ENCODE measurements around the gene FIBP. TPM values are rescaled to one million over a fixed set of nuclear protein-coding genes. Genes with fewer than 3 reads are reported as not detected.
A peak's percentile ranks its signal among the peaks of the same experiment; 100 is the strongest.

FIBP gene
- total and polyA plus RNA-seq, 2 donors from 2014 or later = 58.0 to 105 TPM

DNA sequence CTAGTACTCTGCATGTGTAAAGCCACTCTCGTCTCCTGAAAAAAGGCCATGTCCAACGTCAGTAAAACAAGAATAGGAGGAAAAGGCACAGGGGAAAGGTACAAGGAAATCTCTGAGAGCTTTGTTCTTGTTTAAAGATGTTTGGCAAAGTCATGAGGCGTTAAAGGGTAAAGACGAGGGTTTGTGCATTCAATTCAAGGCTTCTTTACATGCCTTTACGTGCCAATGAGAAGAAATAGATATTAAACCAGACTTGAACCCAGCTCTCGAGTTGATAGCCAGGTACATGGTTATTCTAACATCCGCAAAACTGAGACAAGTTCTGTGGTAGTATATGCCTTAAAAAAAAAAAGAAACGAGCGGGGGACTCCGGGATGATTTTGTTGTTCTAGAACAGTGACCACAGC lies 29.6 kb downstream of the FIBP start:
- intact Hi-C loops (cut with DNase I) = no loop called here
- H3K4me1 ChIP-seq (ENCODE audit: control insufficient read depth in 2 of 3, insufficient read depth in 2 of 3, low read depth in 1 of 3, low read length in 3 of 3) = peaks cover 0 to 31% (median 27%) of the 10 kb centered on the region in 3 donors

GRCh38 chr11:65857853-65858680 lies 30.2 kb downstream of the FIBP start, which contains the start of gene CFL1:
Gene CFL1 (minus strand): TSS chr11:65858180. CDS start chr11:65858099, 81 bp downstream.
- intact Hi-C loops (cut with DNase I) = no loop called here
- peak; percentile 98 to 100 (median 99) for DNase-seq
- no peak for TF ChIP-seq CTCF (IDR thresholded peaks at IDR 0.05; ENCODE audit: borderline replicate concordance, extremely low read depth, insufficient read depth)
- peaks cover 11 to 29% (median 23%) of the 10 kb centered on the region in 3 donors for H3K36me3 ChIP-seq (ENCODE audit: control insufficient read depth in 2 of 3, insufficient read depth in 3 of 3, low read length in 3 of 3)
- no peaks in the 10 kb centered on the region for H3K9me3 ChIP-seq (ENCODE audit: control insufficient read depth in 2 of 3, insufficient read depth in 1 of 3, low read length in 3 of 3)
- FAIRE-seq = no peak
- H3K27me3 ChIP-seq (ENCODE audit: control insufficient read depth, insufficient read depth, low read length) = no peaks in the 10 kb centered on the region
- peak within 1 kb of the TSS; percentile 84 to 86 (median 85) for H3K9ac ChIP-seq (ENCODE audit: low read length in 3 of 3)
- H3K4me3 ChIP-seq (ENCODE audit: low read length in 3 of 3) = peak within 1 kb of the TSS; percentile 77 to 96 (median 95)
- H3K27ac ChIP-seq (ENCODE audit: low read depth in 2 of 2, low read length in 2 of 2) = peak within 1 kb of the TSS; percentile 98 to 100
- H3K4me1 ChIP-seq (ENCODE audit: control insufficient read depth in 2 of 3, insufficient read depth in 2 of 3, low read depth in 1 of 3, low read length in 3 of 3) = peaks cover 0 to 31% (median 27%) of the 10 kb centered on the region in 3 donors

More for the DNA sequence above, 29.6 kb downstream of the FIBP start:
- Histone ChIP-seq H3K27ac (ENCODE audit: low read depth in 2 of 2, low read length in 2 of 2) (peak overlapping the region; percentile 98 to 100), H3K9ac (ENCODE audit: low read length in 3 of 3) (peak overlapping the region; percentile 71 to 86 (median 76)), H3K9me3 (ENCODE audit: control insufficient read depth in 2 of 3, insufficient read depth in 1 of 3, low read length in 3 of 3) (no peaks in the 10 kb centered on the region), H3K27me3 (ENCODE audit: control insufficient read depth, insufficient read depth, low read length) (no peaks in the 10 kb centered on the region), H3K4me3 (ENCODE audit: low read length in 3 of 3) (peak overlapping the region; percentile 77 to 96 (median 80)), H3K36me3 (ENCODE audit: control insufficient read depth in 2 of 3, insufficient read depth in 3 of 3, low read length in 3 of 3) (peaks cover 11 to 31% (median 20%) of the 10 kb centered on the region in 3 donors)
- DNase-seq (no peak), FAIRE-seq (no peak)
- no peak for TF ChIP-seq CTCF (IDR thresholded peaks at IDR 0.05; ENCODE audit: borderline replicate concordance, extremely low read depth, insufficient read depth)

DNA sequence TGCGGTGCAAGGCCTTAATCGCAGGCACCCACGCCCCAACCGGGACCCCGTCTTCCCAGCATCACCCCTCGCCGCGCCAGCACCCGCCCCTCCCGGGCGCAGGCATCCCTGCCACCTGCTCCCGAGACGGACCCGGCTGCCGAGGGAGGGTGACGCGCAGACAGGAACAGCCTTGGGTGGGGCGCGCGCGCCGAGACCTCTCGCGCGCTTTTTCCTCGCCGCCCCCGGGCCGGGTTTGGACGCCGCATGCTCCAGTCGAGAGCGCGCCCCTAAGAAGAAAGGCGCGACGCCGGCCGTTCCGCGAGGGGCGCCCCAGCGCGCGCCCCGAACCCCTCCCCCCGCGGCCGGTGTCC lies 30.8 kb downstream of the FIBP start:
- no peak for TF ChIP-seq CTCF (IDR thresholded peaks at IDR 0.05; ENCODE audit: borderline replicate concordance, extremely low read depth, insufficient read depth)
- peaks cover 11 to 24% (median 21%) of the 10 kb centered on the region in 3 donors for H3K36me3 ChIP-seq (ENCODE audit: control insufficient read depth in 2 of 3, insufficient read depth in 3 of 3, low read length in 3 of 3)
- DNase-seq (peak in 2 of 5 donors; percentile 43 to 93), FAIRE-seq (no peak)
- intact Hi-C loops (cut with DNase I) = no loop called here
- no peaks in the 10 kb centered on the region for H3K27me3 ChIP-seq (ENCODE audit: control insufficient read depth, insufficient read depth, low read length)
- H3K4me1 ChIP-seq (ENCODE audit: control insufficient read depth in 2 of 3, insufficient read depth in 2 of 3, low read depth in 1 of 3, low read length in 3 of 3) = peaks cover 0 to 31% (median 27%) of the 10 kb centered on the region in 3 donors
- H3K27ac ChIP-seq (ENCODE audit: low read depth in 2 of 2, low read length in 2 of 2) = peak overlapping the region; percentile 87 to 92
- no peaks in the 10 kb centered on the region for H3K9me3 ChIP-seq (ENCODE audit: control insufficient read depth in 2 of 3, insufficient read depth in 1 of 3, low read length in 3 of 3)
- peak overlapping the region; percentile 57 to 85 (median 84) for H3K9ac ChIP-seq (ENCODE audit: low read length in 3 of 3)
- H3K4me3 ChIP-seq (ENCODE audit: low read length in 3 of 3) = peak overlapping the region; percentile 71 to 96 (median 95)
